Body of pancreas (tissue), 4 donors: ENCODE data around the gene MATN1.

ENCODE experiments used
- CTCF ChIP-seq, 7 experiments: fragments of 450-650 bp in 4 of 7; fragments of 200-600 bp in 3 of 7; sonication (generic) in 3 of 7; IDR thresholded peaks; one replicate each; pipeline ENCODE4 v1.5.1; 2016 to 2019; ENCODE audit warnings: antibody characterized with exemption in 7 of 7
- POLR2A ChIP-seq, 3 donors: fragments of 450-650 bp; IDR thresholded peaks; one replicate each; pipeline ENCODE4 v1.6.1; 2016; ENCODE audit warnings: antibody characterized with exemption in 3 of 3, mild to moderate bottlenecking in 2 of 3

GRCh38 chr1:30732277-30732996 lies 9.1 kb upstream of the MATN1 start:
- TF ChIP-seq POLR2A (IDR thresholded peaks at IDR 0.05) (no peak), CTCF (IDR thresholded peaks at IDR 0.05) (no peak)
